ENCODE data around the gene CROCC2.

- TF ChIP-seq HDGF (IDR thresholded peaks at IDR 0.05; ENCODE audit: borderline replicate concordance) (no peak), BHLHE40 (IDR thresholded peaks at IDR 0.05; ENCODE audit: borderline replicate concordance) (no peak)
These were observed 34.8 kb upstream of the CROCC2 start for GRCh38 chr2:240871071-240871958.
